Tibial artery (tissue), 4 donors: Measurements from ENCODE around the gene PPFIBP2.

ENCODE experiments used
- DNase-seq, 2 donors: peaks; one replicate each; pipeline ENCODE4 v3.0.0-alpha.2; 2019
- H3K27ac ChIP-seq, 2 donors: fragments of 200-600 bp; sonication (generic) in 1 of 2; 1 replicate in 1 of 2; 2 replicates in 1 of 2; pipeline ENCODE4 v1.5.1; 2018 to 2019; ENCODE audit warnings: mild to moderate bottlenecking in 1 of 2
- H3K27me3 ChIP-seq, 2 donors: fragments of 200-600 bp; sonication (generic) in 1 of 2; one replicate each; pipeline versions ENCODE4 v1.5.1 to v1.6.0; 2016 to 2019
- H3K36me3 ChIP-seq, 3 donors: fragments of 200-600 bp; sonication (generic) in 2 of 3; one replicate each; pipeline ENCODE4 v1.5.1; 2016 to 2019; ENCODE audit warnings: mild to moderate bottlenecking in 2 of 3
- H3K4me1 ChIP-seq, 4 donors: fragments of 200-600 bp; sonication (generic) in 2 of 4; 1 replicate in 3 of 4; 2 replicates in 1 of 4; pipeline ENCODE4 v1.5.1; 2016 to 2019
- H3K4me3 ChIP-seq, 2 donors: fragments of 200-600 bp; sonication (generic) in 1 of 2; 1 replicate in 1 of 2; 2 replicates in 1 of 2; pipeline ENCODE4 v1.5.1; 2018 to 2019; ENCODE audit warnings: mild to moderate bottlenecking in 2 of 2
- H3K9me3 ChIP-seq, 3 donors: fragments of 200-600 bp; sonication (generic) in 1 of 3; one replicate each; pipeline ENCODE4 v1.5.1; 2016 to 2019
- intact Hi-C: fragments of 100-400 bp; cut with DNase I; formaldehyde crosslinking; loops from one replicate; pipeline ENCODE4 v1.15.0; 2023; ENCODE audit warnings: low total_unique reads
- TF ChIP-seq, protein P1 (sequence below), 2 experiments: fragments of 200-600 bp in 1 of 2; fragments of 450-650 bp in 1 of 2; IDR thresholded peaks; one replicate each; pipeline ENCODE4 v1.5.1; 2017 to 2019; ENCODE audit warnings: antibody characterized with exemption in 2 of 2, mild to moderate bottlenecking in 1 of 2, moderate library complexity in 1 of 2

The PPFIBP2 gene

DNA sequence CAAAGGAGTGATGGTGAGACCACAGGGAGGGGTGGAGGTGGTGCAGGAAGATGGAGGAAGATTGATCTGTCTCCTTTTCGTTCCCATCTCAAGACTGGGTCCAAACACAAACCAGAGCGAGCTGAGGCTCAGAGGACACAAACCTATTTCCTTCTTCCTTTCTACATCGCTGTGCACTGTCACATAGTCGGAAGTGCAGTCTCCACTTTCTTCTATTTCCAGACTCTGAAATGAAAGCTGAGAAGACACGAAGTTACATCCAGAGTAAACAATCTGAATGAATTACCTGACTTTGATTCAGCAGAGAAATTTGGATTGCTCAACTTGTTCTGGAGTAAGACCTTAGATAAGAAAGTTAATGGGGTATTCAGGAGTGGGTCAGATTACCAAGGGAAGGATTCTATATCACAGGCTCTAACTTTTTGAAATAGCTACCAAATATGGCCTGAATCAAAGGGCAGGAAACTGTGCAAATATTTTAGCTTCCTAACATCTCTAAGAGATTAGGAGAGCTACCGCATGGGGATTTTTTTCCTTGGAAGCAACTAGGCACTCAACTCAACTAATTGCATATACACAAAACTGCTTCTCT lies 178.1 kb downstream of the PPFIBP2 start:
- DNase-seq, result no peak
- TF ChIP-seq, protein P1, sequence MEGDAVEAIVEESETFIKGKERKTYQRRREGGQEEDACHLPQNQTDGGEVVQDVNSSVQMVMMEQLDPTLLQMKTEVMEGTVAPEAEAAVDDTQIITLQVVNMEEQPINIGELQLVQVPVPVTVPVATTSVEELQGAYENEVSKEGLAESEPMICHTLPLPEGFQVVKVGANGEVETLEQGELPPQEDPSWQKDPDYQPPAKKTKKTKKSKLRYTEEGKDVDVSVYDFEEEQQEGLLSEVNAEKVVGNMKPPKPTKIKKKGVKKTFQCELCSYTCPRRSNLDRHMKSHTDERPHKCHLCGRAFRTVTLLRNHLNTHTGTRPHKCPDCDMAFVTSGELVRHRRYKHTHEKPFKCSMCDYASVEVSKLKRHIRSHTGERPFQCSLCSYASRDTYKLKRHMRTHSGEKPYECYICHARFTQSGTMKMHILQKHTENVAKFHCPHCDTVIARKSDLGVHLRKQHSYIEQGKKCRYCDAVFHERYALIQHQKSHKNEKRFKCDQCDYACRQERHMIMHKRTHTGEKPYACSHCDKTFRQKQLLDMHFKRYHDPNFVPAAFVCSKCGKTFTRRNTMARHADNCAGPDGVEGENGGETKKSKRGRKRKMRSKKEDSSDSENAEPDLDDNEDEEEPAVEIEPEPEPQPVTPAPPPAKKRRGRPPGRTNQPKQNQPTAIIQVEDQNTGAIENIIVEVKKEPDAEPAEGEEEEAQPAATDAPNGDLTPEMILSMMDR (IDR thresholded peaks at IDR 0.05), result no peak
- Histone ChIP-seq H3K4me3 (no peak overlapping the region), H3K27me3 (no peaks in the 10 kb centered on the region), H3K4me1 (no peaks in the 10 kb centered on the region), H3K27ac (no peak overlapping the region), H3K9me3 (no peaks in the 10 kb centered on the region), H3K36me3 (no peaks in the 10 kb centered on the region)
- intact Hi-C loops, result no loop called here

DNA sequence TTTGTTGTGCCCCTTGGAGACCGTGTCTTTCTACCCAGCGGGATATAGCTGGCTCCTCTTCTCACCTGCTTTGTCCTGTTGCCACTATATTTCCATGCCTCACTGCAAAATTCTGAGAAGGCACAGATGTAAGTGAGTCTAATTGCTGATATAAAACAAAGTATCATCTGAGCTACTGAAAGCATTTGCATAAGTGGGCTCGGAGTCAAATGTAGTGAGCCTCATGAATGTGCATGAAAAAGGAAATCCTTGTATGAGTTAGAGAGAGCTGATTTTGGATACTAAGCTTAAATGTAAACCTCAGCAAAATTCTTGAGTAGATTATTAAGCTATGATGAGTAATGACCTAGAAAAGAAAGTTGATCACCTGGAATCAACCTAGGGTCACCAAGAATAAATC lies 178.6 kb downstream of the PPFIBP2 start:
- DNase-seq, result no peak
- intact Hi-C loops, result no loop called here
- TF ChIP-seq, protein P1 (IDR thresholded peaks at IDR 0.05), result no peak
- Histone ChIP-seq H3K9me3 (no peaks in the 10 kb centered on the region), H3K27me3 (no peaks in the 10 kb centered on the region), H3K4me1 (no peaks in the 10 kb centered on the region), H3K36me3 (no peaks in the 10 kb centered on the region), H3K27ac (no peak overlapping the region), H3K4me3 (no peak overlapping the region)

DNA sequence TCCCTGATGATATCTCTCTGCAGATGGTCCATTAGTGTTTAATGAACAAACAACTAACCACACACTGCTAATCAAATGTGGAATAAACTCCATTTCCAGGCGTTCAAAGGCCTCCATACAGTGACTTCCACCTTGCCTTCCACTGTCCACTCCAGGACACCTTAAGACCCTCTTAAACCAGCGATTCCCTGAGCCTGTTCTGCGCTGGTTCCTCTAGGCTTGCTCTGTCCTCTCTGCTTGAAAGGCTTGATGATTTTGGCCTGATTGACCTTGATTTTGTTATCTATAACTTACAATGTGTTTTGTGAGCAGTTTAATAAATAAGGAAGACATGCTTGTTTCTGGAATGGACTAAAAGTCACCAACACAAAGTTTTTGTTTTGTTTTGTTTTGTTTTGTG lies 180.4 kb downstream of the PPFIBP2 start:
- H3K4me3 ChIP-seq, result peak overlapping the region; percentile 5 to 21
- intact Hi-C loops, result no loop called here

GRCh38 chr11:7696424-7696823 lies 182.6 kb downstream of the PPFIBP2 start:
- Histone ChIP-seq H3K4me1 (no peaks in the 10 kb centered on the region), H3K27me3 (no peaks in the 10 kb centered on the region), H3K36me3 (no peaks in the 10 kb centered on the region), H3K9me3 (no peaks in the 10 kb centered on the region), H3K4me3 (no peak overlapping the region), H3K27ac (no peak overlapping the region)
- TF ChIP-seq, protein P1 (IDR thresholded peaks at IDR 0.05), result no peak
- no peak for DNase-seq
- intact Hi-C loops, result no loop called here

More for the DNA sequence above, 180.4 kb downstream of the PPFIBP2 start:
- Histone ChIP-seq H3K27ac (no peak overlapping the region), H3K36me3 (no peaks in the 10 kb centered on the region), H3K9me3 (no peaks in the 10 kb centered on the region), H3K27me3 (no peaks in the 10 kb centered on the region), H3K4me1 (no peaks in the 10 kb centered on the region)
- DNase-seq, result no peak
- TF ChIP-seq, protein P1 (IDR thresholded peaks at IDR 0.05), result no peak
